ENCODE data around the gene CACNA1D.

The CACNA1D gene

GRCh38 chr3:53775018-53775417 lies 280.6 kb downstream of the CACNA1D start:
- H3K27ac ChIP-seq, result no peak overlapping the region

GRCh38 chr3:53775834-53776251 lies 281.4 kb downstream of the CACNA1D start:
- no peaks in the 10 kb centered on the region for H3K9me3 ChIP-seq (ENCODE audit: low read depth, low read length)
- TF ChIP-seq EZH2 (IDR thresholded peaks at IDR 0.05) (no peak), POLR2AphosphoS5 (IDR thresholded peaks at IDR 0.05; ENCODE audit: borderline replicate concordance, low read depth, low read length) (no peak), FOXP2 (optimal IDR thresholded peaks at IDR 0.05; ENCODE audit: control extremely low read depth, extremely low read length, insufficient read depth) (no peak)
- H3K4me3 ChIP-seq, result no peak overlapping the region
- H3K9ac ChIP-seq (ENCODE audit: insufficient read length), result no peak overlapping the region
- H3K27ac ChIP-seq, result no peak overlapping the region
- no peak for DNase-seq (ENCODE audit: low read depth, low spot score)
- H3K36me3 ChIP-seq (ENCODE audit: insufficient read depth, low read length), result no peaks in the 10 kb centered on the region

More at GRCh38 chr3:53775018-53775417, 280.6 kb downstream of the CACNA1D start:
- no peak for TF ChIP-seq POLR2AphosphoS5 (IDR thresholded peaks at IDR 0.05; ENCODE audit: borderline replicate concordance, low read depth, low read length)
- no peak for TF ChIP-seq FOXP2 (optimal IDR thresholded peaks at IDR 0.05; ENCODE audit: control extremely low read depth, extremely low read length, insufficient read depth)
- no peak for TF ChIP-seq EZH2 (IDR thresholded peaks at IDR 0.05)
- Histone ChIP-seq H3K4me3 (no peak overlapping the region), H3K9me3 (ENCODE audit: low read depth, low read length) (no peaks in the 10 kb centered on the region), H3K9ac (ENCODE audit: insufficient read length) (no peak overlapping the region), H3K36me3 (ENCODE audit: insufficient read depth, low read length) (no peaks in the 10 kb centered on the region)
- no peak for DNase-seq (ENCODE audit: low read depth, low spot score)

GRCh38 chr3:53776494-53777101 lies 282.2 kb downstream of the CACNA1D start:
- TF ChIP-seq FOXP2 (optimal IDR thresholded peaks at IDR 0.05; ENCODE audit: control extremely low read depth, extremely low read length, insufficient read depth) (no peak), POLR2AphosphoS5 (IDR thresholded peaks at IDR 0.05; ENCODE audit: borderline replicate concordance, low read depth, low read length) (no peak), EZH2 (IDR thresholded peaks at IDR 0.05) (no peak)
- H3K9ac ChIP-seq (ENCODE audit: insufficient read length), result no peak overlapping the region
- H3K9me3 ChIP-seq (ENCODE audit: low read depth, low read length), result no peaks in the 10 kb centered on the region
- no peak overlapping the region for H3K4me3 ChIP-seq
- H3K36me3 ChIP-seq (ENCODE audit: insufficient read depth, low read length), result no peaks in the 10 kb centered on the region
- no peak overlapping the region for H3K27ac ChIP-seq
- DNase-seq (ENCODE audit: low read depth, low spot score), result no peak

DNA sequence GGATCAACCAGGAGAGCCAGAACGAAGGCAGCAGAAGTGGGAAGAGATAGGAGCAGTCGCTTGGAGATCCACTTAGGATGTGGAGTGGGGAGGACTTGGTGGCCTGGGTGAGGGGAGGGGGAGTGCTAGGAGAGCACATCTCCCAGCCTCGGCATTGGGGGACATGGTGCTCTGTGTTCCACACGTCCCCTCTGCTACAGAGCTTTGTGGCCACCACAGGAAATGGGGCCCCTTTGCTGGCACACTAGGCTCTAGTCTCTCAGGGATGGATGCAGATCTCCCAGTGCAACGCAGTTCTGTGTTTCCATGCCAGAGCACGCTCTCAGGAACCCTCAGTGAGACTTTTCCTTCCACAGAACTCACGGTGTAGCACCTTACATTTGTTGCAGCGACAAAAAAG lies 283.1 kb downstream of the CACNA1D start:
- Histone ChIP-seq H3K9me3 (ENCODE audit: low read depth, low read length) (no peaks in the 10 kb centered on the region), H3K27ac (no peak overlapping the region), H3K36me3 (ENCODE audit: insufficient read depth, low read length) (no peaks in the 10 kb centered on the region), H3K4me3 (no peak overlapping the region), H3K9ac (ENCODE audit: insufficient read length) (no peak overlapping the region)
- no peak for TF ChIP-seq POLR2AphosphoS5 (IDR thresholded peaks at IDR 0.05; ENCODE audit: borderline replicate concordance, low read depth, low read length)
- DNase-seq (ENCODE audit: low read depth, low spot score), result no peak

DNA sequence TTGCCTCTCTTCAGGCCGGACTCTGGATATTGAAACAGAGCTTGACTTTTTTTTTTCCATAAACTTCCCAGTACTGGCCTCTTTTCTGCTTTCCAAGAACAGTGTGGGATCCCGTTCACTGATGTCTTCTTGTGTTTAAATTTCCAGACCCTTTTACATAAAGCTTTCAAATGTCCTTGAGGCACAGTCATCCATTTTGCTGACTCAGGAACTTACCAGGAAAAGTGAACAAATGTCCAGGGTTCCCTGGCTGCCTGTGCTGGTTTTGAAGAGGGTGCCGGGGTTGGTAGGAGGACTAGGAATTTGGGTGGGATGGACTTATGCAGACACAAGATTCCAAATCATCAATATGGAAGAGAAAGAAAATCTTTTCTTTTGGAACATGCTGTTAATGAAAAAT lies 283.7 kb downstream of the CACNA1D start:
- H3K27ac ChIP-seq, result no peak overlapping the region
- no peak overlapping the region for H3K4me3 ChIP-seq
- DNase-seq (ENCODE audit: low read depth, low spot score), result no peak
- H3K9ac ChIP-seq (ENCODE audit: insufficient read length), result no peak overlapping the region
- H3K9me3 ChIP-seq (ENCODE audit: low read depth, low read length), result no peaks in the 10 kb centered on the region
- TF ChIP-seq EZH2 (IDR thresholded peaks at IDR 0.05), result no peak
- H3K36me3 ChIP-seq (ENCODE audit: insufficient read depth, low read length), result no peaks in the 10 kb centered on the region

DNA sequence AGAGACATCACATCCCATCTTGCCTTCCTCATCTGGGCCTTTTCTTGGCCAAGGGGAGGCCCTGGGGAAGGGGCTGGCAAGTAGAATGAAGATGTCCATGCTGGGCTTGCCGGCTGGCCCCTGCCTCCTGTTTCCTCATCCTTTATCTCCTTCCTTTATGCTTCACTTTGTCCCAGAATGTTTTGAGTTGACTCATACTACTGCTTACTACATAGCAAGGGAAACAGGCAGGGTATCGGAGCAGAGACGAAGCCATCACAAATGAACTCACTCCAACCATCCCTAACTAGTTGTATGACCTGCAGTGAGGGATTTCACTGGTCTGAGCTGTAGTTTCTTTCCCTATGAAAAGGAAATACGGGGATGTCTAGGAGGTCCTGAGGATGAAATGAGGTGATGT lies 285.8 kb downstream of the CACNA1D start:
- no peak for TF ChIP-seq POLR2AphosphoS5 (IDR thresholded peaks at IDR 0.05; ENCODE audit: borderline replicate concordance, low read depth, low read length)
- no peak for TF ChIP-seq FOXP2 (optimal IDR thresholded peaks at IDR 0.05; ENCODE audit: control extremely low read depth, extremely low read length, insufficient read depth)
- TF ChIP-seq EZH2 (IDR thresholded peaks at IDR 0.05), result no peak
- H3K9me3 ChIP-seq (ENCODE audit: low read depth, low read length), result no peaks in the 10 kb centered on the region
- no peak for DNase-seq (ENCODE audit: low read depth, low spot score)
- H3K27ac ChIP-seq, result no peak overlapping the region
- H3K4me3 ChIP-seq, result no peak overlapping the region
- no peak overlapping the region for H3K9ac ChIP-seq (ENCODE audit: insufficient read length)
- H3K36me3 ChIP-seq (ENCODE audit: insufficient read depth, low read length), result no peaks in the 10 kb centered on the region

- no peak overlapping the region for H3K4me3 ChIP-seq
- no peak overlapping the region for H3K27ac ChIP-seq
- no peaks in the 10 kb centered on the region for H3K36me3 ChIP-seq (ENCODE audit: insufficient read depth, low read length)
- H3K9ac ChIP-seq (ENCODE audit: insufficient read length), result no peak overlapping the region
- TF ChIP-seq EZH2 (IDR thresholded peaks at IDR 0.05) (no peak), FOXP2 (optimal IDR thresholded peaks at IDR 0.05; ENCODE audit: control extremely low read depth, extremely low read length, insufficient read depth) (no peak), POLR2AphosphoS5 (IDR thresholded peaks at IDR 0.05; ENCODE audit: borderline replicate concordance, low read depth, low read length) (no peak)
- no peak for DNase-seq (ENCODE audit: low read depth, low spot score)
- no peaks in the 10 kb centered on the region for H3K9me3 ChIP-seq (ENCODE audit: low read depth, low read length)
These were observed 286.4 kb downstream of the CACNA1D start for GRCh38 chr3:53780806-53781205.

- TF ChIP-seq POLR2AphosphoS5 (IDR thresholded peaks at IDR 0.05; ENCODE audit: borderline replicate concordance, low read depth, low read length), result no peak
- no peak for TF ChIP-seq FOXP2 (optimal IDR thresholded peaks at IDR 0.05; ENCODE audit: control extremely low read depth, extremely low read length, insufficient read depth)
- TF ChIP-seq EZH2 (IDR thresholded peaks at IDR 0.05), result no peak
- Histone ChIP-seq H3K4me3 (no peak overlapping the region), H3K27ac (no peak overlapping the region), H3K9ac (ENCODE audit: insufficient read length) (no peak overlapping the region), H3K36me3 (ENCODE audit: insufficient read depth, low read length) (no peaks in the 10 kb centered on the region), H3K9me3 (ENCODE audit: low read depth, low read length) (no peaks in the 10 kb centered on the region)
- no peak for DNase-seq (ENCODE audit: low read depth, low spot score)
These were observed 292.6 kb downstream of the CACNA1D start for GRCh38 chr3:53787016-53787415.

DNA sequence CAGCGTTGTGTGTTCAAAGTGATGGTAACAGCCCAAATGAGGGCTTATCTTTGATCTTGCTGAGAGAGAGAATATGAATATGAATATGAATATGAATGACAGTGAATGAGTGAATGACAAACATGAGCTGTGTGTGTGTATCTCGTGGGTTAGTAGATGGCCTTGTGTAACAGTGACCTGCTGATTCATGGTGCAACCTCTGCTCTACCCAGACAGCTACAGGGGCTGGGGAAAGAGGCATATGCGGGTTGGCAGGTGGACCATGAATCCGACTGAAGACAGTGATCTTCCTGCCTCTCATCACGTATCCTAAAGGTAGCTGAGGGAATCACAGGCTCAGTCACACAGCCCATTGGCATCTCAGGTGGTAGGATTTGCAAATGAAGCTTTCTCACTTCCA lies 293.6 kb downstream of the CACNA1D start:
- Histone ChIP-seq H3K9me3 (ENCODE audit: low read depth, low read length) (no peaks in the 10 kb centered on the region), H3K9ac (ENCODE audit: insufficient read length) (no peak overlapping the region), H3K36me3 (ENCODE audit: insufficient read depth, low read length) (no peaks in the 10 kb centered on the region), H3K4me3 (no peak overlapping the region), H3K27ac (no peak overlapping the region)
- no peak for DNase-seq (ENCODE audit: low read depth, low spot score)
- TF ChIP-seq POLR2AphosphoS5 (IDR thresholded peaks at IDR 0.05; ENCODE audit: borderline replicate concordance, low read depth, low read length) (no peak), FOXP2 (optimal IDR thresholded peaks at IDR 0.05; ENCODE audit: control extremely low read depth, extremely low read length, insufficient read depth) (no peak), EZH2 (IDR thresholded peaks at IDR 0.05) (no peak)
